GM12878 (cell line): ENCODE data around the gene PNMT. TPM values are rescaled to one million over a fixed set of nuclear protein-coding genes. Genes with fewer than 3 reads are reported as not detected.

Experiments used
- ATAC-seq: fragments of 200-7000 bp; cut with Tn5 transposase; 3 replicates; pipeline ENCODE4 v1.9.1; 2020; ENCODE audit warnings: mild to moderate bottlenecking, moderate library complexity
- BruUV-seq: library from RNA; stranded (reverse); fragments of 400-500 nt; replicated peaks from 2 replicates; lab custom pipeline; 2021; lab: Mats Ljungman, UMichigan
- CTCF ChIA-PET: fragments of 300-600 bp; sonication (Branson Sonifier 250); formaldehyde crosslinking; extraction: SDS; loops from one replicate; lab custom pipeline; 2021; ENCODE audit warnings: inconsistent platforms; lab: Yijun Ruan, JAX
- POLR2A ChIA-PET: fragments of 350-600 bp; formaldehyde crosslinking; extraction: SDS; loops from one replicate; lab custom pipeline; 2021; ENCODE audit warnings: inconsistent platforms; lab: Charles Lee
- RAD21 ChIA-PET: fragments of 300-600 bp; sonication (Branson Sonifier 250); formaldehyde crosslinking; loops from one replicate; lab custom pipeline; 2023; ENCODE audit warnings: antibody characterized with exemption; ENCODE audit not compliant: unreplicated experiment; lab: Charles Lee
- SMC1A ChIA-PET: fragments of 300-600 bp; sonication (Branson Sonifier 250); formaldehyde crosslinking; loops from one replicate; lab custom pipeline; 2023; ENCODE audit not compliant: unreplicated experiment, uncharacterized antibody; lab: Charles Lee
- DNase-seq: peaks from one replicate; pipeline ENCODE4 v3.0.0-alpha.2; 2011; ENCODE audit warnings: low read depth, low spot score
- FAIRE-seq: peaks from 3 replicates; lab custom pipeline; 2011; peaks lifted over from hg19 to GRCh38; lab: Jason Lieb, UNC
- H2AFZ ChIP-seq: 2 replicates; pipeline ENCODE4 v1.6.0; 2011; ENCODE audit warnings: low read depth, low read length, control low read depth; ENCODE audit not compliant: control insufficient read depth
- H3K27ac ChIP-seq: 2 replicates; pipeline ENCODE4 v1.5.1; 2011; ENCODE audit warnings: control low read depth; ENCODE audit not compliant: control insufficient read depth, insufficient read depth
- H3K27me3 ChIP-seq, 2 experiments: replicated peaks in 1 of 2; 2 replicates each; pipeline versions ENCODE4 v1.6.0 to v1.6.1; 2011; ENCODE audit warnings: low read length in 1 of 2; ENCODE audit not compliant: control insufficient read depth in 2 of 2, insufficient read depth in 2 of 2
- H3K36me3 ChIP-seq, 2 experiments: 2 replicates each; pipeline ENCODE4 v1.5.1; 2011; ENCODE audit warnings: low read length in 1 of 2; ENCODE audit not compliant: control insufficient read depth in 2 of 2, insufficient read depth in 2 of 2
- H3K4me1 ChIP-seq: 2 replicates; pipeline ENCODE4 v1.6.1; 2011; ENCODE audit warnings: mild to moderate bottlenecking, low read length, moderate library complexity, mixed read lengths; ENCODE audit not compliant: control insufficient read depth, insufficient read depth
- H3K4me2 ChIP-seq: 2 replicates; pipeline ENCODE4 v1.6.0; 2011; ENCODE audit warnings: control low read depth; ENCODE audit not compliant: control insufficient read depth, insufficient read depth
- H3K4me3 ChIP-seq: fragments of 200-600 bp; sonication (generic); 2 replicates; pipeline ENCODE4 v1.5.1; 2016
- H3K79me2 ChIP-seq: 2 replicates; pipeline ENCODE4 v1.6.0; 2011; ENCODE audit warnings: low read length; ENCODE audit not compliant: control insufficient read depth, insufficient read depth
- H3K9ac ChIP-seq: 2 replicates; pipeline ENCODE4 v1.8.0; 2011; ENCODE audit warnings: low read length, control low read depth, mixed read lengths; ENCODE audit not compliant: control insufficient read depth, insufficient read depth
- H3K9me3 ChIP-seq: replicated peaks from 3 replicates; pipeline ENCODE4 v1.5.1; 2011; ENCODE audit warnings: mild to moderate bottlenecking, low read length; ENCODE audit not compliant: control insufficient read depth, insufficient read depth
- H4K20me1 ChIP-seq: 2 replicates; pipeline ENCODE4 v1.6.0; 2011; ENCODE audit not compliant: control insufficient read depth, insufficient read depth
- EED ChIP-seq: sonication (generic); IDR thresholded peaks from 2 replicates; pipeline ENCODE4 v1.6.1; 2016; ENCODE audit warnings: antibody characterized with exemption, low read depth
- HDAC2 ChIP-seq: fragments of 200-600 bp; sonication (generic); IDR thresholded peaks from 2 replicates; pipeline ENCODE4 v1.6.1; 2017
- HDAC6 ChIP-seq: fragments of 200-600 bp; sonication (generic); IDR thresholded peaks from one replicate; pipeline ENCODE4 v1.8.0; 2017; ENCODE audit warnings: antibody characterized with exemption; ENCODE audit not compliant: unreplicated experiment
- IKZF2 ChIP-seq, 2 experiments: fragments of 450-650 bp; IDR thresholded peaks; 2 replicates each; pipeline ENCODE4 v1.6.1; 2017; ENCODE audit warnings: mild to moderate bottlenecking in 2 of 2, moderate library complexity in 2 of 2
- MTA2 ChIP-seq: fragments of 450-650 bp; IDR thresholded peaks from 2 replicates; pipeline ENCODE4 v1.6.1; 2016; ENCODE audit warnings: low read depth, mild to moderate bottlenecking, moderate library complexity
- NFIC ChIP-seq: IDR thresholded peaks from 2 replicates; pipeline ENCODE4 v1.6.1; 2012; ENCODE audit warnings: low read depth, mild to moderate bottlenecking, inconsistent platforms, low read length, moderate library complexity
- NFYB ChIP-seq: IDR thresholded peaks from 2 replicates; pipeline ENCODE4 v1.6.1; 2011; ENCODE audit warnings: low read depth, mild to moderate bottlenecking, low read length, improper control_type of control experiment, moderate library complexity; ENCODE audit not compliant: insufficient read depth
- POLR2AphosphoS2 ChIP-seq: IDR thresholded peaks from 2 replicates; pipeline ENCODE4 v1.6.1; 2011; ENCODE audit warnings: low read depth, mild to moderate bottlenecking, low read length, improper control_type of control experiment, moderate library complexity
- SREBF1 ChIP-seq: IDR thresholded peaks from 2 replicates; pipeline ENCODE4 v1.6.1; 2012; ENCODE audit warnings: mild to moderate bottlenecking, low read length
- TBL1XR1 ChIP-seq: IDR thresholded peaks from 2 replicates; pipeline ENCODE4 v1.6.1; 2012; ENCODE audit warnings: low read depth, low read length, improper control_type of control experiment
- TCF7 ChIP-seq: IDR thresholded peaks from 2 replicates; pipeline ENCODE4 v1.6.1; 2014; ENCODE audit warnings: antibody characterized with exemption, borderline replicate concordance
- ZNF384 ChIP-seq: IDR thresholded peaks from 2 replicates; pipeline ENCODE4 v1.6.1; 2012; ENCODE audit warnings: low read depth, mild to moderate bottlenecking, low read length, improper control_type of control experiment, borderline replicate concordance
- ZNF622 ChIP-seq: fragments of 450-650 bp; IDR thresholded peaks from 2 replicates; pipeline ENCODE4 v1.6.1; 2017; ENCODE audit warnings: mild to moderate bottlenecking, inconsistent platforms
- ZZZ3 ChIP-seq: IDR thresholded peaks from 2 replicates; pipeline ENCODE4 v1.6.1; 2011; ENCODE audit warnings: low read depth; ENCODE audit not compliant: control insufficient read depth, insufficient read length
- WGBS: methylation state at CpG from one replicate; pipeline ENCODE4 v1.1.6; 2016; ENCODE audit warnings: low lambda C conversion rate; ENCODE audit not compliant: insufficient replicate concordance, insufficient coverage; ENCODE audit errors: missing lambda C conversion rate; 5-methylcytosine and 5-hydroxymethylcytosine counted together
- in situ Hi-C: fragments of 300-500 bp; cut with MboI; formaldehyde crosslinking; loops from 9 replicates; pipeline ENCODE4 v1.14.3; 2018; ENCODE audit warnings: mixed read lengths
- intact Hi-C: fragments of 100-400 bp; cut with micrococcal nuclease; formaldehyde crosslinking; loops from one replicate; pipeline ENCODE4 v1.14.2; 2022; ENCODE audit not compliant: unreplicated experiment
- polyA plus RNA-seq, 11 experiments: library from polyadenylated mRNA; depleted of rRNA in 4 of 11; unstranded in 6 of 11; stranded (reverse) in 5 of 11; fragments of >200 nt; fragmentation: Nextera tagmentation in 4 of 11; fragmentation: Illumina TruSeq in 1 of 11; extraction: Ambion mirVana in 4 of 11; extraction: Trizol in 1 of 11; gene quantifications; 1 replicate in 1 of 11; 2 replicates in 10 of 11; pipeline versions ENCODE4 v1.2.1 to v1.2.3, GENCODE V29; 2011 to 2016; ENCODE audit warnings: inconsistent platforms in 2 of 11, missing spikeins in 2 of 11, low read depth in 1 of 11
- total RNA-seq, 4 experiments: library from RNA; depleted of rRNA in 3 of 4; stranded (reverse); fragments of >200 nt in 3 of 4; fragmentation: Illumina TruSeq in 1 of 4; extraction: Trizol in 1 of 4; gene quantifications; 2 replicates each; pipeline versions ENCODE4 v1.2.1 to v1.2.3, GENCODE V29; 2013 to 2021
- TF ChIP-seq, protein P1 (sequence below): fragments of 450-650 bp; IDR thresholded peaks from 2 replicates; pipeline ENCODE4 v1.6.1; 2017; ENCODE audit warnings: mild to moderate bottlenecking, moderate library complexity

PNMT gene
- total and polyA plus RNA-seq, 10 of the 15 experiments (the other 5 are each of a cell fraction or from before 2014, with no cell fraction given) = not detected

DNA sequence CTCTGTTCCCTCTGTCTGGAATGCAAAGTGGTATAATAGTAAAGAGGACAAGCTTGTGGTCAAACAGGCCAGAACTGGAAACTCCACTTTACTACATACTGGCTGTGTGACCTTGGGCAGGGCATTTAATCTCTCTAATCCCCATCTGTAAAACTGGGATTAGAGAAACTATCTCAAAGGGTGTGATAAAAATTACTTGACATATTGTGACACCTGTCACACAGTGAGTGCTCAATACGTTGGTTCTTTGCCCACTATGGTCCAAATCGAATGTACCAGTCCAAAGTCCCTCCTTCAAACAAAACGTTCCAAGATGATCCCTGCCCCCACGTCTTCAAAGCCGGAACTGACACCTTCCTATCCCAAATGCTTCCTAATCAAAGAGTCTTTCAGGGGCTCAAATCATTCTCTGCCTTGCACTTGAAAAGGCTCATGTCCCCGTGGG is 18.9 kb downstream of the PNMT start:
- no peak for ATAC-seq
- BruUV-seq = TSS peak; percentile 82
- WGBS = 52% methylated on average over 6 of the region's 6 CpGs
- peak overlapping the region; percentile 53 for H3K4me2 ChIP-seq
- peaks cover 3% of the 10 kb centered on the region; the same call in 1 of the 2 replicates for H3K4me1 ChIP-seq
- peak overlapping the region; percentile 88 for H3K4me3 ChIP-seq
- H3K9me3 ChIP-seq = no peaks in the 10 kb centered on the region
- H3K79me2 ChIP-seq = no peaks in the 10 kb centered on the region; the same call in 1 of the 2 replicates
- no peaks in the 10 kb centered on the region for H3K27me3 ChIP-seq
- ChIA-PET POLR2A (interaction anchor here (0.6 to 1.4 kb wide), 3 partner anchors 9 to 21 kb away, joined by 3 to 5 read pairs (median 4); no protein-coding TSS in a partner anchor), CTCF (interaction anchor here (1.0 to 1.4 kb wide), 6 partner anchors 15 to 67 kb away, joined by 3 to 4 read pairs (median 4); no protein-coding TSS in a partner anchor), RAD21 (interaction anchor here (1.6 to 2.2 kb wide), 2 partner anchors 11 to 43 kb away, joined by 9 to 10 read pairs; partner anchors contain the start of gene MIEN1), SMC1A (interaction anchor here (1.5 to 2.4 kb wide), 3 partner anchors 16 to 45 kb away, joined by 4 to 11 read pairs (median 6); partner anchors contain the start of gene PNMT)
- H3K9ac ChIP-seq = no peak overlapping the region
- no peak overlapping the region for H3K27ac ChIP-seq
- intact Hi-C loops (no loop called here), in situ Hi-C loops (no loop called here)
- H2AFZ ChIP-seq = peak overlapping the region; percentile 95
- H3K36me3 ChIP-seq = no peaks in the 10 kb centered on the region
- H4K20me1 ChIP-seq = no peaks in the 10 kb centered on the region
- DNase-seq = no peak
- FAIRE-seq = no peak
- no peak for TF ChIP-seq SREBF1
- TF ChIP-seq HDAC2 = no peak
- TF ChIP-seq ZNF622 = no peak
- TF ChIP-seq TBL1XR1 = no peak
- TF ChIP-seq, protein P1, sequence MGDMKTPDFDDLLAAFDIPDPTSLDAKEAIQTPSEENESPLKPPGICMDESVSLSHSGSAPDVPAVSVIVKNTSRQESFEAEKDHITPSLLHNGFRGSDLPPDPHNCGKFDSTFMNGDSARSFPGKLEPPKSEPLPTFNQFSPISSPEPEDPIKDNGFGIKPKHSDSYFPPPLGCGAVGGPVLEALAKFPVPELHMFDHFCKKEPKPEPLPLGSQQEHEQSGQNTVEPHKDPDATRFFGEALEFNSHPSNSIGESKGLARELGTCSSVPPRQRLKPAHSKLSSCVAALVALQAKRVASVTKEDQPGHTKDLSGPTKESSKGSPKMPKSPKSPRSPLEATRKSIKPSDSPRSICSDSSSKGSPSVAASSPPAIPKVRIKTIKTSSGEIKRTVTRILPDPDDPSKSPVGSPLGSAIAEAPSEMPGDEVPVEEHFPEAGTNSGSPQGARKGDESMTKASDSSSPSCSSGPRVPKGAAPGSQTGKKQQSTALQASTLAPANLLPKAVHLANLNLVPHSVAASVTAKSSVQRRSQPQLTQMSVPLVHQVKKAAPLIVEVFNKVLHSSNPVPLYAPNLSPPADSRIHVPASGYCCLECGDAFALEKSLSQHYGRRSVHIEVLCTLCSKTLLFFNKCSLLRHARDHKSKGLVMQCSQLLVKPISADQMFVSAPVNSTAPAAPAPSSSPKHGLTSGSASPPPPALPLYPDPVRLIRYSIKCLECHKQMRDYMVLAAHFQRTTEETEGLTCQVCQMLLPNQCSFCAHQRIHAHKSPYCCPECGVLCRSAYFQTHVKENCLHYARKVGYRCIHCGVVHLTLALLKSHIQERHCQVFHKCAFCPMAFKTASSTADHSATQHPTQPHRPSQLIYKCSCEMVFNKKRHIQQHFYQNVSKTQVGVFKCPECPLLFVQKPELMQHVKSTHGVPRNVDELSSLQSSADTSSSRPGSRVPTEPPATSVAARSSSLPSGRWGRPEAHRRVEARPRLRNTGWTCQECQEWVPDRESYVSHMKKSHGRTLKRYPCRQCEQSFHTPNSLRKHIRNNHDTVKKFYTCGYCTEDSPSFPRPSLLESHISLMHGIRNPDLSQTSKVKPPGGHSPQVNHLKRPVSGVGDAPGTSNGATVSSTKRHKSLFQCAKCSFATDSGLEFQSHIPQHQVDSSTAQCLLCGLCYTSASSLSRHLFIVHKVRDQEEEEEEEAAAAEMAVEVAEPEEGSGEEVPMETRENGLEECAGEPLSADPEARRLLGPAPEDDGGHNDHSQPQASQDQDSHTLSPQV = no peak
- no peak for TF ChIP-seq NFIC
- no peak for TF ChIP-seq HDAC6
- TF ChIP-seq POLR2AphosphoS2 = no peak
- TF ChIP-seq IKZF2 (IDR thresholded peaks at IDR 0.05) = no peak
- no peak for TF ChIP-seq ZZZ3
- no peak for TF ChIP-seq ZNF384
- no peak for TF ChIP-seq EED
- no peak for TF ChIP-seq MTA2
- no peak for TF ChIP-seq NFYB
- no peak for TF ChIP-seq TCF7
